SK-N-SH (cell line): ENCODE measurements around the gene MB. TPM values are rescaled to one million over a fixed set of nuclear protein-coding genes. Genes with fewer than 3 reads are reported as not detected.
"Not testable (repeated sequence)": the region's sequence is repeated elsewhere in the genome, so short reads cannot be mapped to it uniquely, and the experiment has no call there.

Source experiments
- CTCF ChIA-PET: fragments of 300-600, 350-600 bp; formaldehyde crosslinking; extraction: SDS; loops from one replicate; lab custom pipeline; 2021; lab: Yijun Ruan, JAX
- POLR2A ChIA-PET: fragments of 350-600 bp; sonication (Branson Sonifier 250); formaldehyde crosslinking; extraction: SDS; loops from one replicate; lab custom pipeline; 2020; ENCODE audit warnings: antibody characterized with exemption, inconsistent platforms; lab: Yijun Ruan, JAX
- DNase-seq: peaks from one replicate; pipeline ENCODE4 v3.0.0; 2012
- H2AFZ ChIP-seq: fragments of 200-600 bp; sonication (generic); 2 replicates; pipeline ENCODE4 v1.8.1; 2016; ENCODE audit warnings: antibody characterized with exemption, mild to moderate bottlenecking, low read depth
- H3F3A ChIP-seq: fragments of 200-600 bp; sonication (generic); replicated peaks from 2 replicates; pipeline ENCODE3; 2016; ENCODE audit warnings: antibody characterized with exemption, mild to moderate bottlenecking; ENCODE audit not compliant: insufficient read depth
- H3K27ac ChIP-seq, 2 experiments: fragments of 200-500 bp in 1 of 2; fragments of 200-600 bp in 1 of 2; sonication (Bioruptor generic) in 1 of 2; sonication (generic), shearing (Covaris generic) in 1 of 2; 2 replicates each; pipeline versions ENCODE4 v1.5.1 to v1.6.1; 2014 to 2016; ENCODE audit warnings: low read depth in 2 of 2, inconsistent platforms in 1 of 2, low read length in 1 of 2, mild to moderate bottlenecking in 1 of 2, mixed read lengths in 1 of 2
- H3K27me3 ChIP-seq: fragments of 200-600 bp; sonication (generic), shearing (Covaris generic); 2 replicates; pipeline ENCODE4 v1.6.1; 2016; ENCODE audit warnings: mixed run types; ENCODE audit not compliant: insufficient read depth
- H3K36me3 ChIP-seq, 2 experiments: fragments of 200-500 bp in 1 of 2; fragments of 200-600 bp in 1 of 2; sonication (Bioruptor generic) in 1 of 2; sonication (generic) in 1 of 2; replicated peaks in 1 of 2; 2 replicates each; pipeline versions ENCODE3 to v1.5.1; 2014 to 2016; ENCODE audit warnings: low read length in 1 of 2, mild to moderate bottlenecking in 1 of 2; ENCODE audit not compliant: insufficient read depth in 2 of 2, control insufficient read depth in 1 of 2
- H3K4me1 ChIP-seq, 2 experiments: fragments of 200-500 bp in 1 of 2; fragments of 200-600 bp in 1 of 2; sonication (Bioruptor generic) in 1 of 2; sonication (generic), shearing (Covaris generic) in 1 of 2; 2 replicates each; pipeline versions ENCODE4 v1.5.1 to v1.6.1; 2014 to 2016; ENCODE audit warnings: low read depth in 1 of 2, low read length in 1 of 2, mixed run types in 1 of 2; ENCODE audit not compliant: insufficient read depth in 2 of 2, control insufficient read depth in 1 of 2
- H3K4me2 ChIP-seq: fragments of 200-600 bp; sonication (generic), shearing (Covaris generic); 2 replicates; pipeline ENCODE4 v1.6.1; 2017; ENCODE audit warnings: mixed run types
- H3K4me3 ChIP-seq, 2 experiments: fragments of 200-500 bp in 1 of 2; fragments of 200-600 bp in 1 of 2; sonication (Bioruptor generic) in 1 of 2; sonication (generic), shearing (Covaris generic) in 1 of 2; 2 replicates each; pipeline versions ENCODE4 v1.5.1 to v1.8.1; 2014 to 2016; ENCODE audit warnings: low read depth in 2 of 2, inconsistent platforms in 1 of 2, low read length in 1 of 2, mild to moderate bottlenecking in 1 of 2, mixed read lengths in 1 of 2, moderate library complexity in 1 of 2
- H3K79me2 ChIP-seq: fragments of 200-600 bp; sonication (generic); 2 replicates; pipeline ENCODE4 v1.8.1; 2017; ENCODE audit warnings: mild to moderate bottlenecking; ENCODE audit not compliant: insufficient read depth
- H3K9ac ChIP-seq: fragments of 200-600 bp; sonication (generic); 2 replicates; pipeline ENCODE4 v1.6.1; 2017; ENCODE audit warnings: mixed run types
- H3K9me2 ChIP-seq: fragments of 200-600 bp; sonication (generic); 2 replicates; pipeline ENCODE4 v1.6.1; 2017; ENCODE audit warnings: mixed run types
- H3K9me3 ChIP-seq: fragments of 200-600 bp; sonication (generic); 2 replicates; pipeline ENCODE4 v1.6.1; 2017; ENCODE audit warnings: mixed run types, mild to moderate bottlenecking, moderate library complexity
- H4K20me1 ChIP-seq: fragments of 200-600 bp; sonication (generic); 2 replicates; pipeline ENCODE4 v1.6.1; 2017; ENCODE audit warnings: mild to moderate bottlenecking, mixed run types; ENCODE audit not compliant: insufficient read depth
- GATA2 ChIP-seq: sonication (generic); formaldehyde crosslinking; IDR thresholded peaks from 2 replicates; pipeline ENCODE4 v1.5.0; 2020; ENCODE audit warnings: mild to moderate bottlenecking, missing genetic modification reagents
- MEF2A ChIP-seq: IDR thresholded peaks from 2 replicates; pipeline ENCODE4 v1.4.0; 2012; ENCODE audit warnings: low read depth, borderline replicate concordance
- NFIC ChIP-seq: IDR thresholded peaks from 2 replicates; pipeline ENCODE4 v1.4.0; 2012; ENCODE audit warnings: borderline replicate concordance
- NRF1 ChIP-seq: IDR thresholded peaks from 2 replicates; pipeline ENCODE4 v1.6.1; 2012; ENCODE audit warnings: low read depth, mild to moderate bottlenecking, low read length
- PBX3 ChIP-seq: IDR thresholded peaks from 2 replicates; pipeline ENCODE4; 2012
- RAD21 ChIP-seq: IDR thresholded peaks from 2 replicates; pipeline ENCODE4 v1.6.1; 2012; ENCODE audit warnings: mild to moderate bottlenecking, low read length
- RCOR1 ChIP-seq: fragments of 150-350 bp; IDR thresholded peaks from 2 replicates; pipeline ENCODE4 v1.6.1; 2017; ENCODE audit warnings: antibody characterized with exemption, low read length
- REST ChIP-seq: IDR thresholded peaks from 2 replicates; pipeline ENCODE4 v1.6.1; 2012; ENCODE audit warnings: mild to moderate bottlenecking, low read depth, low read length, moderate library complexity
- RXRA ChIP-seq: IDR thresholded peaks from 2 replicates; pipeline ENCODE4 v1.4.0; 2012; ENCODE audit warnings: low read depth, mild to moderate bottlenecking, borderline replicate concordance
- TAF1 ChIP-seq: IDR thresholded peaks from 2 replicates; pipeline ENCODE4 v1.6.1; 2012; ENCODE audit warnings: low read depth, mild to moderate bottlenecking, low read length, moderate library complexity, borderline replicate concordance
- USF1 ChIP-seq: IDR thresholded peaks from 2 replicates; pipeline ENCODE4 v1.4.0; 2012; ENCODE audit warnings: low read depth, borderline replicate concordance
- YY1 ChIP-seq: IDR thresholded peaks from 2 replicates; pipeline ENCODE4 v1.4.0; 2012; ENCODE audit warnings: low read depth, mild to moderate bottlenecking
- WGBS: methylation state at CpG from one replicate; pipeline ENCODE4 v1.1.6; 2017; ENCODE audit warnings: low lambda C conversion rate; 5-methylcytosine and 5-hydroxymethylcytosine counted together
- polyA plus RNA-seq, 3 experiments: library from polyadenylated mRNA; depleted of rRNA; stranded (reverse); fragments of >200 nt; gene quantifications; 2 replicates each; pipeline ENCODE4 v1.2.3, GENCODE V29; 2012

The MB gene
- polyA plus RNA-seq (2012; rRNA removed): 0.86 and 0.95 TPM in 2 replicates
- 0.59 and 0.71 TPM in 2 replicates for polyA plus RNA-seq (2012; cell fraction: cytosol; rRNA removed)
- 0.21 and 0.29 TPM in 2 replicates for polyA plus RNA-seq (2012; cell fraction: nucleus; rRNA removed)

DNA sequence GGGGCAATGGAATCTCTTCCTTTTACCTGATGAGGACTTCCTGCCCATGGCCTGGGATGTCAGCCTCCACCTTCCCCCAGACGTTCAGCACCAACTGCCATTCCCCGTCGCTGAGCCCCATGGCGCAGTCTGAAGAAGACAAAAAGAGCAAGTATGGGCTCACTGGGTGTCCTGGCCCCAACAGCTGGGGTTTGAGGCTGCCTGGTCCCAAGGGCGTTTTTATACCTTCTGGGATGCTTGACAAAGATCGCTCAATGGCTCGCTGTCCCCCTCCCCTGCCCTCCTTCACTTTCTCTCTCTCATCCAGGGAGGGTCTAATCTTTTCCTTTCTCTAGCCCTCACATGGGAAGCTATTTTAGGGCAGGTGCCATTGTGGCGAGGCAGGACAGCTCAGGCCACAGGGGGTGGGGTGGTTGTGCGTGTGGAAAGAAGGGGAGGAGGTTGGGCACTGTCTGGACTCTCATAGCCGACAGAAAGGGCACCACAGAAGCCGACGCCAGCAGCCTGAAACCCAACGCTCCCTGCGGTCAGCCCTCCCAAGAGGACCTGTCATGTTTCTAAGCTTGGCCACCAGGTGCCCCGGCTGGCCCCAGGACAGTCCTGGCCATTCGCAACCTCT lies at the start of gene MB:
TSS of gene MB (minus strand) at position 193 of the 619 bp plus-strand sequence. CDS start at position 121, 72 bp downstream.
- Histone ChIP-seq H3K4me2 (no peak within 1 kb of the TSS), H3K27ac (no peak within 1 kb of the TSS), H3K36me3 (no peaks in the 10 kb centered on the region), H3K9me3 (no peaks in the 10 kb centered on the region), H3K27me3 (no peaks in the 10 kb centered on the region), H4K20me1 (no peaks in the 10 kb centered on the region), H2AFZ (no peak within 1 kb of the TSS), H3F3A (no peaks in the 10 kb centered on the region), H3K4me3 (no peak within 1 kb of the TSS), H3K9me2 (no peaks in the 10 kb centered on the region), H3K9ac (no peak within 1 kb of the TSS), H3K79me2 (no peaks in the 10 kb centered on the region), H3K4me1 (peaks cover 0 to 23% of the 10 kb centered on the region in 2 experiments; a peak in 2 of 4 replicates)
- DNase-seq: no peak
- no peak for TF ChIP-seq MEF2A
- no peak for TF ChIP-seq USF1
- no peak for TF ChIP-seq REST
- no peak for TF ChIP-seq RXRA
- TF ChIP-seq NRF1: no peak
- no peak for TF ChIP-seq PBX3
- TF ChIP-seq RAD21: no peak
- TF ChIP-seq RCOR1: no peak
- TF ChIP-seq NFIC: no peak
- no peak for TF ChIP-seq YY1
- no peak for TF ChIP-seq TAF1
- TF ChIP-seq GATA2: no peak
- CTCF ChIA-PET: interaction anchor here (1.3 to 1.4 kb wide), 2 partner anchors 14 to 449 kb away, joined by 4 to 5 read pairs; no protein-coding TSS in a partner anchor
- POLR2A ChIA-PET: no interaction called here
- 85% methylated on average over 15 of the region's 16 CpGs for WGBS

DNA sequence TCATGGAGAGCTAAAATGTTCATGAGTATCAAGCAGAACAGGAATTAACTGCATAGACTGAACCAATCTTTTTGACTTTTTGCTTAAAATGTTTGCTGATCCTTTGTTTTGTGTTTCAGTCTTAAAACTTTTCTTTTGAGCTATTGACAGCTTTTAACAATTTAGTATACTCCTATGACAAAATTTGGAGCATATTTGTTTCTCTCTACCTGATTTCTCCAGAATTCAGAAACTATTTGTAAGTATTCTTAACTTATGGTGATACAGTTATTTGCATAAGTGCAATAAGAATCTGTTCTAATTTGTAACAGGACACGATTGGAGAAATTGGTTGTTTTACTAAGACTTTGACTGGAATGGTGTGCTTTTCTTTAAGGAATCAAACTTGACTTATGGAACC lies 49.6 kb upstream of the MB start:
- H3K9me2 ChIP-seq, POLR2A ChIA-PET, H3F3A ChIP-seq, H2AFZ ChIP-seq, CTCF ChIA-PET, H3K79me2 ChIP-seq, H3K27me3 ChIP-seq, H3K27ac ChIP-seq, H3K36me3 ChIP-seq, H3K4me3 ChIP-seq, H3K9me3 ChIP-seq, H4K20me1 ChIP-seq, H3K9ac ChIP-seq, DNase-seq, H3K4me2 ChIP-seq, H3K4me1 ChIP-seq: not testable (repeated sequence)
- WGBS: 26% methylated on average over 1 of the region's 1 CpG
